Transverse colon (tissue), 4 donors: ENCODE data around the gene C2CD4C.

ENCODE experiments used
- CTCF ChIP-seq, 5 experiments: fragments of 200-600 bp in 3 of 5; fragments of 450-650 bp in 2 of 5; sonication (generic) in 3 of 5; IDR thresholded peaks; 1 replicate in 2 of 5; 2 replicates in 3 of 5; pipeline ENCODE4 v1.5.1; 2016 to 2017; ENCODE audit warnings: antibody characterized with exemption in 5 of 5, inconsistent platforms in 3 of 5, mild to moderate bottlenecking in 2 of 5, moderate library complexity in 1 of 5
- EP300 ChIP-seq: sonication (generic); formaldehyde crosslinking; IDR thresholded peaks from one replicate; pipeline ENCODE4 v1.6.1; 2017; ENCODE audit warnings: antibody characterized with exemption, low read depth
- POLR2A ChIP-seq: fragments of 450-650 bp; IDR thresholded peaks from one replicate; pipeline ENCODE4 v1.6.1; 2016; ENCODE audit warnings: antibody characterized with exemption, mild to moderate bottlenecking, moderate library complexity
- POLR2AphosphoS5 ChIP-seq, 3 donors: sonication (generic); formaldehyde crosslinking; IDR thresholded peaks; one replicate each; pipeline ENCODE4 v1.6.1; 2016; ENCODE audit warnings: antibody characterized with exemption in 3 of 3

- no peak for TF ChIP-seq CTCF (IDR thresholded peaks at IDR 0.05)
- TF ChIP-seq POLR2AphosphoS5 (IDR thresholded peaks at IDR 0.05): no peak
- TF ChIP-seq POLR2A: no peak
- no peak for TF ChIP-seq EP300
These were observed 3.7 kb upstream of the C2CD4C start for GRCh38 chr19:412356-413355.
